WTC11 (cell line): Measurements from ENCODE around the gene HDAC1. TPM values are rescaled to one million over a fixed set of nuclear protein-coding genes. Genes with fewer than 3 reads are reported as not detected.
A peak's percentile ranks its signal among the peaks of the same experiment; 100 is the strongest.

Experiments used
- ATAC-seq: fragments of 200-7000 bp; cut with Tn5 transposase; 2 replicates; pipeline ENCODE4 v1.10.0; 2021; ENCODE audit warnings: mild to moderate bottlenecking, moderate library complexity
- CTCF ChIA-PET: fragments of 300-600 bp; sonication (Branson Sonifier 250); formaldehyde crosslinking; loops from one replicate; lab custom pipeline; 2021; ENCODE audit warnings: antibody characterized with exemption; lab: Charles Lee
- POLR2A ChIA-PET: fragments of 350-600 bp; sonication (Branson Sonifier 250); formaldehyde crosslinking; loops from one replicate; lab custom pipeline; 2021; ENCODE audit warnings: antibody characterized with exemption; lab: Charles Lee
- DNase-seq: peaks from one replicate; pipeline ENCODE4 v3.0.0; 2021; ENCODE audit warnings: low spot score
- H3K27ac Mint-ChIP-seq: 2 replicates; pipeline ENCODE4 v1.8.0; 2021; ENCODE audit warnings: mixed read lengths
- H3K27me3 Mint-ChIP-seq: 2 replicates; pipeline ENCODE4 v1.8.0; 2021; ENCODE audit warnings: low read depth, mild to moderate bottlenecking, moderate library complexity, mixed read lengths
- H3K36me3 Mint-ChIP-seq: 2 replicates; pipeline ENCODE4 v1.8.0; 2021; ENCODE audit warnings: mixed read lengths
- H3K4me1 Mint-ChIP-seq: 2 replicates; pipeline ENCODE4 v1.8.0; 2022; ENCODE audit warnings: mixed read lengths
- H3K4me3 Mint-ChIP-seq: 2 replicates; pipeline ENCODE4 v1.8.0; 2021; ENCODE audit warnings: mild to moderate bottlenecking, moderate library complexity, mixed read lengths
- H3K9me3 Mint-ChIP-seq: 2 replicates; pipeline ENCODE4 v1.8.0; 2021; ENCODE audit warnings: mixed read lengths
- CREM ChIP-seq: sonication (generic); formaldehyde crosslinking; IDR thresholded peaks from 2 replicates; pipeline ENCODE4 v1.8.1; 2022; ENCODE audit warnings: mild to moderate bottlenecking, missing genetic modification reagents, moderate library complexity
- ELF4 ChIP-seq: sonication (generic); formaldehyde crosslinking; IDR thresholded peaks from 2 replicates; pipeline ENCODE4 v1.8.1; 2022; ENCODE audit warnings: low read depth, mild to moderate bottlenecking, moderate library complexity, missing genetic modification reagents
- EMX1 ChIP-seq: fragments of 250-450 bp; sonication (Bioruptor Pico); IDR thresholded peaks from 2 replicates; pipeline ENCODE4 v1.8.0; 2021; ENCODE audit warnings: mild to moderate bottlenecking
- FOXK1 ChIP-seq: sonication (generic); formaldehyde crosslinking; IDR thresholded peaks from 2 replicates; pipeline ENCODE4 v1.8.0; 2022; ENCODE audit warnings: mild to moderate bottlenecking, moderate library complexity, missing genetic modification reagents
- FOXP4 ChIP-seq: sonication (generic); formaldehyde crosslinking; IDR thresholded peaks from 2 replicates; pipeline ENCODE4 v1.8.0; 2022; ENCODE audit warnings: mild to moderate bottlenecking, missing genetic modification reagents
- GABPB1 ChIP-seq: sonication (generic); formaldehyde crosslinking; IDR thresholded peaks from 2 replicates; pipeline ENCODE4 v1.8.1; 2023; ENCODE audit warnings: mild to moderate bottlenecking, missing genetic modification reagents
- MYBL2 ChIP-seq: sonication (generic); formaldehyde crosslinking; IDR thresholded peaks from 2 replicates; pipeline ENCODE4 v1.8.1; 2023; ENCODE audit warnings: mild to moderate bottlenecking, moderate library complexity, missing genetic modification reagents
- NFATC4 ChIP-seq: fragments of 250-450 bp; sonication (Bioruptor Pico); IDR thresholded peaks from 2 replicates; pipeline ENCODE4 v1.9.0; 2021; ENCODE audit warnings: mild to moderate bottlenecking
- SMAD4 ChIP-seq: sonication (generic); formaldehyde crosslinking; IDR thresholded peaks from 2 replicates; pipeline ENCODE4 v1.8.0; 2022; ENCODE audit warnings: mild to moderate bottlenecking, missing genetic modification reagents
- STAT6 ChIP-seq: sonication (generic); formaldehyde crosslinking; conservative IDR thresholded peaks from 2 replicates; pipeline ENCODE4 v1.8.1; 2023; ENCODE audit warnings: mild to moderate bottlenecking, low read depth, missing genetic modification reagents, moderate library complexity
- TEAD4 ChIP-seq: sonication (generic); formaldehyde crosslinking; IDR thresholded peaks from 2 replicates; pipeline ENCODE4 v1.8.0; 2022; ENCODE audit warnings: mild to moderate bottlenecking, missing genetic modification reagents
- TP53 ChIP-seq: sonication (generic); formaldehyde crosslinking; IDR thresholded peaks from 2 replicates; pipeline ENCODE4 v1.8.1; 2023; ENCODE audit warnings: mild to moderate bottlenecking, missing genetic modification reagents
- ZNF121 ChIP-seq: sonication (generic); formaldehyde crosslinking; IDR thresholded peaks from 2 replicates; pipeline ENCODE4 v1.8.0; 2023; ENCODE audit warnings: missing genetic modification reagents
- ZNF232 ChIP-seq: sonication (generic); formaldehyde crosslinking; IDR thresholded peaks from 2 replicates; pipeline ENCODE4 v1.8.0; 2022; ENCODE audit warnings: mild to moderate bottlenecking, missing genetic modification reagents
- ZNF512 ChIP-seq: sonication (generic); formaldehyde crosslinking; IDR thresholded peaks from 2 replicates; pipeline ENCODE4 v1.8.1; 2022; ENCODE audit warnings: missing genetic modification reagents, borderline replicate concordance
- total RNA-seq: library from RNA; stranded (reverse); gene quantifications from 3 replicates; pipeline ENCODE4 v1.2.3, GENCODE V29; 2021

Gene HDAC1
- total RNA-seq, 1 experiment from 2014 or later: 108 TPM

GRCh38 chr1:32321712-32322291 is 29.9 kb downstream of the HDAC1 start:
- no peaks in the 10 kb centered on the region for H3K27me3 Mint-ChIP-seq
- H3K4me1 Mint-ChIP-seq: 0 out of 2 replicates have a peak, but pooled peaks cover 3% of the 10 kb centered on the region
- ChIA-PET CTCF (interaction anchor here (0.6 to 2.5 kb wide), 4 partner anchors 10 to 106 kb away, joined by 3 to 14 read pairs (median 6); no protein-coding TSS in a partner anchor), POLR2A (interaction anchor here (0.5 to 2.5 kb wide), 4 partner anchors 11 to 116 kb away, joined by 3 to 9 read pairs (median 6); partner anchors contain the start of gene IQCC)
- no peaks in the 10 kb centered on the region for H3K9me3 Mint-ChIP-seq
- peak overlapping the region; percentile 36; the same call in 1 of the 2 replicates for H3K27ac Mint-ChIP-seq
- ATAC-seq: no peak
- TF ChIP-seq GABPB1 (0 out of 2 replicates have a peak, but pooled peaks have one; percentile 32), ELF4 (no peak), FOXP4 (no peak), FOXK1 (CRISPR knock-in tag) (no peak)
- peaks cover 25% of the 10 kb centered on the region for H3K36me3 Mint-ChIP-seq
- no peak for DNase-seq
- no peak overlapping the region for H3K4me3 Mint-ChIP-seq

GRCh38 chr1:32327204-32327603 is 35.3 kb downstream of the HDAC1 start:
- ChIA-PET CTCF (interaction anchor here (1.4 kb wide), 1 partner anchor 11 kb away, joined by 3 read pairs; no protein-coding TSS in a partner anchor), POLR2A (no interaction called here)
- Mint-ChIP-seq H3K4me1 (peaks cover 4% of the 10 kb centered on the region), H3K27ac (no peak overlapping the region), H3K4me3 (no peak overlapping the region), H3K36me3 (peaks cover 56% of the 10 kb centered on the region), H3K27me3 (no peaks in the 10 kb centered on the region), H3K9me3 (no peaks in the 10 kb centered on the region)
- DNase-seq (no peak), ATAC-seq (no peak)
- TF ChIP-seq MYBL2 (CRISPR knock-in tag) (no peak), ZNF232 (no peak)
- TF ChIP-seq, all 79 proteins: peak for 0

GRCh38 chr1:32329931-32330466 is 38.1 kb downstream of the HDAC1 start:
- Mint-ChIP-seq H3K36me3 (peaks cover 71% of the 10 kb centered on the region), H3K27me3 (no peaks in the 10 kb centered on the region), H3K9me3 (no peaks in the 10 kb centered on the region), H3K4me1 (peaks cover 29% of the 10 kb centered on the region), H3K4me3 (no peak overlapping the region), H3K27ac (no peak overlapping the region)
- DNase-seq: no peak
- ATAC-seq: no peak
- ChIA-PET POLR2A (no interaction called here), CTCF (no interaction called here)
- TF ChIP-seq STAT6 (no peak), TP53 (CRISPR knock-in tag) (no peak)
- TF ChIP-seq, all 79 proteins: peak for 0

- ChIA-PET POLR2A (interaction anchor here (1.4 kb wide), 1 partner anchor 82 kb away, joined by 5 read pairs; no protein-coding TSS in a partner anchor), CTCF (interaction anchor here (3.0 kb wide), 1 partner anchor 115 kb away, joined by 16 read pairs; no protein-coding TSS in a partner anchor)
- H3K36me3 Mint-ChIP-seq: peaks cover 65% of the 10 kb centered on the region
- no peak overlapping the region for H3K4me3 Mint-ChIP-seq
- peaks cover 29% of the 10 kb centered on the region for H3K4me1 Mint-ChIP-seq
- 0 out of 2 replicates have a peak, but pooled peaks have one; percentile 39 for TF ChIP-seq NFATC4 (CRISPR knock-in tag)
- TF ChIP-seq ZNF121 (CRISPR knock-in tag): no peak
- TF ChIP-seq ZNF512 (CRISPR knock-in tag): no peak
- TF ChIP-seq CREM (CRISPR knock-in tag): no peak
- TF ChIP-seq EMX1 (CRISPR knock-in tag): no peak
- TF ChIP-seq TEAD4: no peak
- TF ChIP-seq SMAD4 (CRISPR knock-in tag): no peak
- ATAC-seq (no peak), DNase-seq (no peak)
- H3K9me3 Mint-ChIP-seq: no peaks in the 10 kb centered on the region
- no peak overlapping the region for H3K27ac Mint-ChIP-seq
- no peaks in the 10 kb centered on the region for H3K27me3 Mint-ChIP-seq
Measured at GRCh38 chr1:32330558-32331151, 38.8 kb downstream of the HDAC1 start.
